SK-N-SH treated with all-trans-retinoic acid at 6 μM for 48 hours (cell line): ENCODE results near the gene ECE1.

Experiments used
- ARNTL ChIP-seq: fragments of 450-650 bp; formaldehyde crosslinking; IDR thresholded peaks from 2 replicates; pipeline ENCODE4 v1.5.0; 2020; ENCODE audit warnings: low read depth, mild to moderate bottlenecking, moderate library complexity, borderline replicate concordance
- CREB5 ChIP-seq: fragments of 250-450 bp; sonication (Bioruptor Pico); IDR thresholded peaks from 2 replicates; pipeline ENCODE4 v1.5.1; 2020; ENCODE audit warnings: low read depth, mild to moderate bottlenecking, moderate library complexity
- POU6F1 ChIP-seq: fragments of 250-450 bp; sonication (Bioruptor Pico); IDR thresholded peaks from 2 replicates; pipeline ENCODE4 v1.8.0; 2021; ENCODE audit warnings: low read depth, mild to moderate bottlenecking, moderate library complexity, borderline replicate concordance
- TCF4 ChIP-seq: fragments of 250-450 bp; sonication (Bioruptor Pico); IDR thresholded peaks from 2 replicates; pipeline ENCODE4 v1.8.0; 2021; ENCODE audit warnings: mild to moderate bottlenecking, moderate library complexity, borderline replicate concordance
- TSHZ2 ChIP-seq: fragments of 250-450 bp; sonication (Bioruptor Pico); IDR thresholded peaks from 2 replicates; pipeline ENCODE4 v1.5.0; 2020; ENCODE audit warnings: mild to moderate bottlenecking, moderate library complexity
- ZFP3 ChIP-seq: fragments of 250-450 bp; sonication (Bioruptor Pico); IDR thresholded peaks from 2 replicates; pipeline ENCODE4 v1.5.0; 2020; ENCODE audit warnings: mild to moderate bottlenecking, moderate library complexity
- ZFP30 ChIP-seq: fragments of 450-650 bp; formaldehyde crosslinking; IDR thresholded peaks from 2 replicates; pipeline ENCODE4 v1.5.0; 2022; ENCODE audit warnings: mild to moderate bottlenecking, moderate library complexity

GRCh38 chr1:21292503-21292983 is 2.3 kb upstream of the ECE1 start:
- TF ChIP-seq TCF4 (CRISPR knock-in tag) (no peak), ZFP3 (no peak), ARNTL (CRISPR knock-in tag) (no peak), ZFP30 (CRISPR knock-in tag) (no peak), POU6F1 (CRISPR knock-in tag) (no peak), TSHZ2 (CRISPR knock-in tag) (no peak), CREB5 (CRISPR knock-in tag) (no peak)
